K562 (cell line): ENCODE measurements around the gene DSC2. TPM values are rescaled to one million over a fixed set of nuclear protein-coding genes. Genes with fewer than 3 reads are reported as not detected.

Experiments
- ATAC-seq: fragments of 200-7000 bp; cut with Tn5 transposase; 3 replicates; pipeline ENCODE4 v1.9.1; 2020; ENCODE audit warnings: moderate library complexity
- BruUV-seq: library from RNA; stranded (reverse); fragments of 400-500 nt; replicated peaks from 2 replicates; lab custom pipeline; 2021; lab: Mats Ljungman, UMichigan
- CTCF ChIA-PET: fragments of 300-600 bp; formaldehyde crosslinking; extraction: SDS; loops from one replicate; lab custom pipeline; 2021; ENCODE audit warnings: low intra/inter-chr PET ratio; lab: Yijun Ruan, JAX
- POLR2A ChIA-PET: fragments of 300-600, 350-650 bp; sonication (Branson Sonifier 250); formaldehyde crosslinking; extraction: SDS; loops from one replicate; lab custom pipeline; 2021; ENCODE audit warnings: antibody characterized with exemption, inconsistent platforms; lab: Yijun Ruan, JAX
- DNase-seq, 4 experiments: peaks; one replicate each; pipeline versions ENCODE4 v3.0.0 to v3.0.0-alpha.2; 2011 to 2018; ENCODE audit warnings: low spot score in 3 of 4, mixed read lengths in 3 of 4; ENCODE audit errors: extremely low read depth in 1 of 4
- FAIRE-seq: peaks from 2 replicates; lab custom pipeline; 2011; peaks lifted over from hg19 to GRCh38; lab: Jason Lieb, UNC
- H2AFZ ChIP-seq: 2 replicates; pipeline ENCODE4 v1.6.0; 2011; ENCODE audit warnings: low read depth, low read length, control low read depth, inconsistent platforms
- H3K27ac ChIP-seq: fragments of 200-600 bp; 3 replicates; pipeline ENCODE4 v1.8.0; 2011; ENCODE audit warnings: low read depth, mild to moderate bottlenecking, control low read depth, inconsistent platforms, low read length, moderate library complexity, mixed read lengths; ENCODE audit errors: extremely low read depth
- H3K27me3 ChIP-seq, 2 experiments: fragments of 300-600 bp in 1 of 2; 2 replicates in 1 of 2; 3 replicates in 1 of 2; pipeline versions ENCODE4 v1.6.0 to v1.8.0; 2011; ENCODE audit warnings: inconsistent platforms in 2 of 2, low read length in 2 of 2, mild to moderate bottlenecking in 1 of 2, mixed read lengths in 1 of 2, moderate library complexity in 1 of 2; ENCODE audit not compliant: control insufficient read depth in 2 of 2, insufficient read depth in 2 of 2
- H3K36me3 ChIP-seq: fragments of 300-600 bp; 3 replicates; pipeline ENCODE4 v1.8.0; 2011; ENCODE audit warnings: mild to moderate bottlenecking, low read length, inconsistent platforms; ENCODE audit not compliant: control insufficient read depth, insufficient read depth
- H3K4me1 ChIP-seq, 2 experiments: fragments of 200-600 bp in 1 of 2; replicated peaks in 1 of 2; 2 replicates in 1 of 2; 3 replicates in 1 of 2; pipeline versions ENCODE4 v1.5.1 to v1.8.0; 2011; ENCODE audit warnings: inconsistent platforms in 2 of 2, low read length in 2 of 2, mild to moderate bottlenecking in 1 of 2, mixed read lengths in 1 of 2, moderate library complexity in 1 of 2; ENCODE audit not compliant: control insufficient read depth in 2 of 2, insufficient read depth in 2 of 2
- H3K4me2 ChIP-seq: 2 replicates; pipeline ENCODE4 v1.6.1; 2011; ENCODE audit warnings: low read length, control low read depth, inconsistent platforms, mixed read lengths; ENCODE audit not compliant: insufficient read depth
- H3K4me3 ChIP-seq: fragments of 200-600 bp; sonication (generic), shearing (Covaris generic); 2 replicates; pipeline ENCODE4 v1.5.1; 2016; ENCODE audit warnings: control low read depth, inconsistent platforms
- H3K79me2 ChIP-seq: fragments of 200-600 bp; 3 replicates; pipeline ENCODE4 v1.8.0; 2011; ENCODE audit warnings: low read length, inconsistent platforms; ENCODE audit not compliant: control insufficient read depth, insufficient read depth
- H3K9ac ChIP-seq, 2 experiments: 2 replicates each; pipeline versions ENCODE4 v1.6.0 to v1.6.1; 2011; ENCODE audit warnings: low read depth in 2 of 2, low read length in 2 of 2, control low read depth in 1 of 2, inconsistent platforms in 1 of 2, mild to moderate bottlenecking in 1 of 2, mixed read lengths in 1 of 2; ENCODE audit not compliant: insufficient read depth in 1 of 2
- H3K9me1 ChIP-seq: one replicate; pipeline ENCODE4 v1.6.0; 2011; ENCODE audit warnings: inconsistent platforms, mild to moderate bottlenecking, low read length, moderate library complexity; ENCODE audit not compliant: control insufficient read depth, insufficient read depth
- H3K9me3 ChIP-seq: replicated peaks from 2 replicates; pipeline ENCODE4 v1.5.1; 2011; ENCODE audit warnings: low read depth, low read length, inconsistent platforms; ENCODE audit not compliant: control insufficient read depth, insufficient read depth
- H4K20me1 ChIP-seq: replicated peaks from 2 replicates; pipeline ENCODE4 v1.6.1; 2011; ENCODE audit warnings: low read length, inconsistent platforms, mixed read lengths; ENCODE audit not compliant: control insufficient read depth, insufficient read depth
- CBFA2T3 ChIP-seq: fragments of 450-650 bp; IDR thresholded peaks from 2 replicates; pipeline ENCODE4 v1.6.1; 2017
- CHCHD3 ChIP-seq: fragments of 250-450 bp; sonication (Bioruptor Pico); IDR thresholded peaks from 2 replicates; pipeline ENCODE4 v2.1.2; 2022; ENCODE audit warnings: mild to moderate bottlenecking
- DPF2 ChIP-seq: fragments of 450-650 bp; IDR thresholded peaks from 2 replicates; pipeline ENCODE4 v1.6.1; 2016
- FOSL1 ChIP-seq: fragments of 200-800 bp; sonication (Bioruptor generic); conservative IDR thresholded peaks from 2 replicates; pipeline ENCODE4 v1.6.1; 2016; ENCODE audit warnings: missing genetic modification characterization, missing compliant biosample characterization
- FOXA1 ChIP-seq: fragments of 450-650 bp; IDR thresholded peaks from 2 replicates; pipeline ENCODE4 v1.6.1; 2016; ENCODE audit warnings: mild to moderate bottlenecking, borderline replicate concordance
- MEIS2 ChIP-seq: fragments of 450-650 bp; IDR thresholded peaks from 2 replicates; pipeline ENCODE4 v1.6.1; 2014; ENCODE audit warnings: mild to moderate bottlenecking; ENCODE audit not compliant: partially characterized antibody
- MIER1 ChIP-seq: fragments of 450-650 bp; IDR thresholded peaks from 2 replicates; pipeline ENCODE4 v1.6.1; 2016; ENCODE audit warnings: antibody characterized with exemption, mild to moderate bottlenecking, low read depth
- NFE2 ChIP-seq: IDR thresholded peaks from 2 replicates; pipeline ENCODE4 v1.6.1; 2014; ENCODE audit warnings: antibody characterized with exemption, low read depth
- RAD21 ChIP-seq, 2 experiments: fragments of 250-450 bp in 1 of 2; fragments of 450-650 bp in 1 of 2; sonication (Bioruptor Pico) in 1 of 2; formaldehyde crosslinking in 1 of 2; IDR thresholded peaks in 1 of 2; conservative IDR thresholded peaks in 1 of 2; 2 replicates each; pipeline versions ENCODE4 v1.4.0 to v1.8.0; 2020 to 2022; ENCODE audit warnings: mild to moderate bottlenecking in 2 of 2, moderate library complexity in 1 of 2
- SMAD4 ChIP-seq: fragments of 250-450 bp; sonication (Bioruptor Pico); conservative IDR thresholded peaks from 2 replicates; pipeline ENCODE4 v1.8.0; 2021; ENCODE audit warnings: inconsistent platforms, mild to moderate bottlenecking, moderate library complexity
- ZNF133 ChIP-seq: fragments of 250-450 bp; sonication (Bioruptor Pico); IDR thresholded peaks from 2 replicates; pipeline ENCODE4 v1.4.0; 2020; ENCODE audit warnings: mild to moderate bottlenecking
- ZNF277 ChIP-seq: fragments of 250-450 bp; sonication (Bioruptor Pico); IDR thresholded peaks from 2 replicates; pipeline ENCODE4 v1.8.0; 2022; ENCODE audit warnings: inconsistent platforms, mild to moderate bottlenecking, moderate library complexity, borderline replicate concordance
- ZNF583 ChIP-seq: fragments of 250-450 bp; sonication (Bioruptor Pico); IDR thresholded peaks from 2 replicates; pipeline ENCODE4 v1.4.0; 2020
- WGBS: fragments of 100-300 bp; shearing (Covaris generic); methylation state at CpG from one replicate; pipeline ENCODE4 v1.1.6; 2016; ENCODE audit warnings: low coverage, mixed read lengths; ENCODE audit not compliant: insufficient coverage; ENCODE audit errors: missing lambda C conversion rate; 5-methylcytosine and 5-hydroxymethylcytosine counted together
- in situ Hi-C: fragments of 300-500 bp; cut with MboI; formaldehyde crosslinking; loops from 4 replicates; pipeline ENCODE4 v1.15.0; 2018; ENCODE audit warnings: inconsistent platforms, mixed read lengths
- intact Hi-C: fragments of 100-400 bp; cut with micrococcal nuclease; formaldehyde crosslinking; loops from 2 replicates; pipeline ENCODE4 v1.14.2; 2022
- polyA plus RNA-seq, 8 experiments: library from polyadenylated mRNA; depleted of rRNA in 4 of 8; stranded (reverse) in 5 of 8; unstranded in 3 of 8; fragments of >200 nt; fragmentation: Nextera tagmentation in 2 of 8; fragmentation: Illumina TruSeq in 1 of 8; extraction: Ambion mirVana in 2 of 8; extraction: Trizol in 1 of 8; gene quantifications; 2 replicates each; pipeline versions ENCODE4 v1.2.1 to v1.2.3, GENCODE V29; 2011 to 2014; ENCODE audit warnings: inconsistent platforms in 1 of 8, missing spikeins in 1 of 8
- total RNA-seq, 7 experiments: library from RNA; depleted of rRNA in 6 of 7; stranded (reverse); fragments of >200 nt in 6 of 7; fragmentation: Illumina TruSeq in 2 of 7; extraction: Trizol in 2 of 7; gene quantifications; 2 replicates each; pipeline versions ENCODE4 v1.2.1 to v1.2.3, GENCODE V29; 2011 to 2021; ENCODE audit warnings: low replicate concordance in 1 of 7
- TF ChIP-seq, protein P1 (sequence below): sonication (generic); IDR thresholded peaks from 2 replicates; pipeline ENCODE4 v1.6.1; 2016
- TF ChIP-seq, protein P2 (sequence below): fragments of 250-450 bp; sonication (Bioruptor Pico); IDR thresholded peaks from 2 replicates; pipeline ENCODE4 v1.5.0; 2022; ENCODE audit warnings: mild to moderate bottlenecking

DSC2 gene
- total and polyA plus RNA-seq, 9 of the 15 experiments (the other 6 are each of a cell fraction or from before 2014, with no cell fraction given): 3.8 to 15.3 (median 6.4) TPM

DNA sequence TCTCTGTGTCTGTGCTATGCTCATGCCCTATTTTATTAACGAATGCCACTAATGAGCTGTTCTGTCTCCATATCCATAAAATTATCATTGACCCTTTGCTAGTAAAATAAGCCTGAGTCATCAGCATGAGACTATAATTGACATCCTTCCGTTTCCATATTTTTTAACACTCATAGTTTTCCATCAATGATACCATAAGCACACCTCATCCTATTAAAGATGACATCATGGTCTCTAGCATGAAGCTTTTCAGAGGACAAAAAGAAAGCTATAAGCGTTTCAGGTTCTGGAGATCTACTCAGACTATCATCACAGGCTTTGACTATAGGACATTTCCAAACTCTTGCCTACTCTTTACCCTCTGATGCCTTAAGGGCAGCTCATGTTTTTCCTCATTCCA, 1.2 kb upstream of the DSC2 start (continued):
- TF ChIP-seq ZNF133 (CRISPR knock-in tag) (no peak), SMAD4 (CRISPR knock-in tag) (no peak)

DNA sequence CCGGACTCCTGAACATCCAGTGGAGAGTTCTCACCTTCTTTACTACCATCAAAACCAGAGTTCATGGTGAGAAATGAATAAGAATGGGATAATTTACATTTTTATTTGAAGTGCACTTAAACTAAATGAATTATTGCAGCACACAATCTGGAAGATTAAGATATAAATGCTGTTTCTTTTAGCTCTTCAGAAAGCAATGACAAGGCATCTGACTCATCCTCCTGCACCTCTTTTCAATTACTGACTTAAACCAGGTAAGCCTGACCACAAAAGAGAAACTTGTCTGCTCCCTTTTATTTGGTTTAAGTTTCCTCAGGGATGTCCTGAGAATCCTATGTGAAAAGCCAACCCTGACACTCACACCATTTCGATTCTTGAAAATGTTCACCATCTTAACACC, 720 bp upstream of the DSC2 start:
- no peaks in the 10 kb centered on the region for H4K20me1 ChIP-seq
- intact Hi-C loops: loop anchor here (5.0 to 10.0 kb wide), 2 partner anchors 94 to 992 kb away; partner anchors contain the start of gene RNF138
- no peaks in the 10 kb centered on the region for H3K9me3 ChIP-seq
- no peaks in the 10 kb centered on the region for H3K27me3 ChIP-seq
- CTCF ChIA-PET: no interaction called here
- POLR2A ChIA-PET: no interaction called here
- no peak overlapping the region; the same call in 2 of the 3 replicates for H3K27ac ChIP-seq
- in situ Hi-C loops: no loop called here
- WGBS: 27% methylated on average over 2 of the region's 2 CpGs
- ATAC-seq: no peak
- FAIRE-seq: no peak
- H3K9ac ChIP-seq: no peak overlapping the region
- H3K4me1 ChIP-seq: peaks cover 14 to 28% of the 10 kb centered on the region in 2 experiments
- no peaks in the 10 kb centered on the region for H3K36me3 ChIP-seq
- TSS peak; percentile 47 for BruUV-seq
- peak overlapping the region; percentile 82; the same call in 1 of the 2 replicates for H2AFZ ChIP-seq
- no peaks in the 10 kb centered on the region for H3K9me1 ChIP-seq
- H3K4me3 ChIP-seq: no peak overlapping the region
- H3K4me2 ChIP-seq: peak overlapping the region; percentile 78; the same call in 1 of the 2 replicates
- peak in 1 of 4 experiments; percentile 22 for DNase-seq
- H3K79me2 ChIP-seq: peaks cover 34% of the 10 kb centered on the region
- TF ChIP-seq RAD21 (CRISPR knock-in tag; conservative IDR thresholded peaks at IDR 0.05 in 1 of 2, IDR thresholded peaks at IDR 0.05 in 1 of 2) (no peak), NFE2 (peak; percentile 25; the same call in 1 of the 2 replicates), ZNF583 (CRISPR knock-in tag) (no peak), MEIS2 (peak; percentile 72), FOXA1 (no peak), CBFA2T3 (peak; percentile 39; the same call in 1 of the 2 replicates), FOSL1 (peak; percentile 49; the same call in 1 of the 2 replicates), ZNF277 (CRISPR knock-in tag) (no peak), MIER1 (no peak), CHCHD3 (no peak), DPF2 (peak; percentile 54; the same call in 1 of the 2 replicates)
- TF ChIP-seq, protein P1, sequence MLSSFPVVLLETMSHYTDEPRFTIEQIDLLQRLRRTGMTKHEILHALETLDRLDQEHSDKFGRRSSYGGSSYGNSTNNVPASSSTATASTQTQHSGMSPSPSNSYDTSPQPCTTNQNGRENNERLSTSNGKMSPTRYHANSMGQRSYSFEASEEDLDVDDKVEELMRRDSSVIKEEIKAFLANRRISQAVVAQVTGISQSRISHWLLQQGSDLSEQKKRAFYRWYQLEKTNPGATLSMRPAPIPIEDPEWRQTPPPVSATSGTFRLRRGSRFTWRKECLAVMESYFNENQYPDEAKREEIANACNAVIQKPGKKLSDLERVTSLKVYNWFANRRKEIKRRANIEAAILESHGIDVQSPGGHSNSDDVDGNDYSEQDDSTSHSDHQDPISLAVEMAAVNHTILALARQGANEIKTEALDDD: 0 out of 2 replicates have a peak, but pooled peaks have one; percentile 7
- TF ChIP-seq, protein P2, sequence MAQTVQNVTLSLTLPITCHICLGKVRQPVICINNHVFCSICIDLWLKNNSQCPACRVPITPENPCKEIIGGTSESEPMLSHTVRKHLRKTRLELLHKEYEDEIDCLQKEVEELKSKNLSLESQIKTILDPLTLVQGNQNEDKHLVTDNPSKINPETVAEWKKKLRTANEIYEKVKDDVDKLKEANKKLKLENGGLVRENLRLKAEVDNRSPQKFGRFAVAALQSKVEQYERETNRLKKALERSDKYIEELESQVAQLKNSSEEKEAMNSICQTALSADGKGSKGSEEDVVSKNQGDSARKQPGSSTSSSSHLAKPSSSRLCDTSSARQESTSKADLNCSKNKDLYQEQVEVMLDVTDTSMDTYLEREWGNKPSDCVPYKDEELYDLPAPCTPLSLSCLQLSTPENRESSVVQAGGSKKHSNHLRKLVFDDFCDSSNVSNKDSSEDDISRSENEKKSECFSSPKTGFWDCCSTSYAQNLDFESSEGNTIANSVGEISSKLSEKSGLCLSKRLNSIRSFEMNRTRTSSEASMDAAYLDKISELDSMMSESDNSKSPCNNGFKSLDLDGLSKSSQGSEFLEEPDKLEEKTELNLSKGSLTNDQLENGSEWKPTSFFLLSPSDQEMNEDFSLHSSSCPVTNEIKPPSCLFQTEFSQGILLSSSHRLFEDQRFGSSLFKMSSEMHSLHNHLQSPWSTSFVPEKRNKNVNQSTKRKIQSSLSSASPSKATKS: no peak
